GM18520 (cell line): ENCODE results near the gene RASA2.

ENCODE experiments used
- ATAC-seq: cut with Tn5 transposase; IDR thresholded peaks from one replicate; pipeline ENCODE4 v1.9.1; 2021; ENCODE audit not compliant: unreplicated experiment

RASA2 gene, protein sequence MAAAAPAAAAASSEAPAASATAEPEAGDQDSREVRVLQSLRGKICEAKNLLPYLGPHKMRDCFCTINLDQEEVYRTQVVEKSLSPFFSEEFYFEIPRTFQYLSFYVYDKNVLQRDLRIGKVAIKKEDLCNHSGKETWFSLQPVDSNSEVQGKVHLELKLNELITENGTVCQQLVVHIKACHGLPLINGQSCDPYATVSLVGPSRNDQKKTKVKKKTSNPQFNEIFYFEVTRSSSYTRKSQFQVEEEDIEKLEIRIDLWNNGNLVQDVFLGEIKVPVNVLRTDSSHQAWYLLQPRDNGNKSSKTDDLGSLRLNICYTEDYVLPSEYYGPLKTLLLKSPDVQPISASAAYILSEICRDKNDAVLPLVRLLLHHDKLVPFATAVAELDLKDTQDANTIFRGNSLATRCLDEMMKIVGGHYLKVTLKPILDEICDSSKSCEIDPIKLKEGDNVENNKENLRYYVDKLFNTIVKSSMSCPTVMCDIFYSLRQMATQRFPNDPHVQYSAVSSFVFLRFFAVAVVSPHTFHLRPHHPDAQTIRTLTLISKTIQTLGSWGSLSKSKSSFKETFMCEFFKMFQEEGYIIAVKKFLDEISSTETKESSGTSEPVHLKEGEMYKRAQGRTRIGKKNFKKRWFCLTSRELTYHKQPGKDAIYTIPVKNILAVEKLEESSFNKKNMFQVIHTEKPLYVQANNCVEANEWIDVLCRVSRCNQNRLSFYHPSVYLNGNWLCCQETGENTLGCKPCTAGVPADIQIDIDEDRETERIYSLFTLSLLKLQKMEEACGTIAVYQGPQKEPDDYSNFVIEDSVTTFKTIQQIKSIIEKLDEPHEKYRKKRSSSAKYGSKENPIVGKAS

DNA sequence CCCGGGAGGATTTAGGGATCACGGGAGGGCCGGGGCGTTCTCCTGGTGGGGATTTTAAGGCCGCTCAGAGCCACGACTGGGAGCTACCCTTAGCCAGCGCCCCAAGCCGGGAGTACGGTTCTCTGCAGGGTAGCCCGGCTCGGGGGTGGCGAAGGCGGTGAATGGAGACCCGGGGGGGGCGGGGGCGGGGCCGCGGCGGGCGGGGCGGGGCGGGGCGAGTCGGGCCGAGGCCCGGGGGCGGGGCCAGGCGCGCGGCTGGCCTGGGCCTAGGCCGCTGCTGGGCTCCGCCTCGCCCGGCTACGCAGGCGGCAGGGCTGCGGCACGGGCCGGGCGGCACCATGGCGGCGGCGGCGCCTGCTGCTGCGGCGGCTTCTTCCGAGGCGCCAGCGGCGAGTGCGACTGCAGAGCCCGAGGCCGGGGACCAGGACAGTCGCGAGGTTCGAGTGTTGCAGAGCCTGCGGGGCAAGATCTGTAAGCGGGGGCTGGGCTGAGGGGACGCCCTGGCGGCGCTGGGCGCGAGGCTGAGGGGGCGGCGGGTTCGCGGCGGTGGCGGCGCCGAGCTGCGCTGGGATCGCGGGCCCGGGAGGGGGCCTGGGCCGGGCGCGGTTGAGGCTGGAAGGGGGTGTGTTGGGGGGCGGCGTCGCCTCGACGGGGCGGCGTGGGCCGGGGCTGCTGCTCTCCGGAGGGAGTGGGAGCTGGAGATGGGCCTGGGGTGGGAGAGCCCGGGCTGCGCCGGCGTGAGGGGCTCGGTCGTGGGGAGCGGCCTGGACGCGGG, at the start of gene RASA2:
TSS of gene RASA2 (plus strand) at position 282 of the 775 bp plus-strand sequence. CDS start at position 339, 57 bp downstream.
- peak; percentile 44 for ATAC-seq

DNA sequence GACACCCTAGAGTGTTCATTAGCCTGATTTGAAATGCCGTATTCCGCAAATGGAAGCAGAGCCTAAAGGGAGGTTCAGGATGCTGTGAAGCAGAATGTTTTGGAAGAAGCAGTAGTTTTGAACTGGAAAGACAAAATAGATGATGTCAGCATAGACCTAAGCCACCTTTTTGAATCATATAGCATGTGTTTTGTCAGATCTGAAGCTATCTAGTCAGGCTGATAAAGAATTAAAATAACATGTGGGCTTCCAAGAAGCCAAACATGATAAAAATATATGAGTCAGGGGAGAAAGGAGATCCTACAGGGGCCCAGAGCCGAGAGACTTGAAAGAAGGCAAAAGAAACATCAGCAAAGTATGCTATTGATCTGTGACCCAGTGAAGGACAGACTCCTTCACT, 47.2 kb upstream of the RASA2 start:
- no peak for ATAC-seq

DNA sequence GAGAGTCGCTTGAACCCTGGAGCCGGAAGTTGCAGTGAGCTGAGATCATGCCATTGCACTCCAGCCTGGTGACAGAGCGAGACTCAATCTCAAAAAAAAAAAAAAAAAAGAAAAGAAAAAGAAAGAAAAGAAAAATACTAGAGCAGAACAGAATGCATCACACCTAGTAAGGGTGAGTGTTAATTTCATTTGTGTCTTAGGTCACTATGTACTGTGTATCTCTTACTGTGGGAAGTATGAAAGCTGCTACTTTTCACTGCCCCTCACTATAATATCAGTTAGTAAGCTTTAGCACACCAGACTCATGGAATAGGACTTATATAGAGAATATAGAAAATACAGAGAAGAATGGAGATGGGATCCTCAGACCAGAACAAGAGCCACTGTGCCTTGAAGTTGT, 45.9 kb upstream of the RASA2 start:
- peak; percentile 4 for ATAC-seq

DNA sequence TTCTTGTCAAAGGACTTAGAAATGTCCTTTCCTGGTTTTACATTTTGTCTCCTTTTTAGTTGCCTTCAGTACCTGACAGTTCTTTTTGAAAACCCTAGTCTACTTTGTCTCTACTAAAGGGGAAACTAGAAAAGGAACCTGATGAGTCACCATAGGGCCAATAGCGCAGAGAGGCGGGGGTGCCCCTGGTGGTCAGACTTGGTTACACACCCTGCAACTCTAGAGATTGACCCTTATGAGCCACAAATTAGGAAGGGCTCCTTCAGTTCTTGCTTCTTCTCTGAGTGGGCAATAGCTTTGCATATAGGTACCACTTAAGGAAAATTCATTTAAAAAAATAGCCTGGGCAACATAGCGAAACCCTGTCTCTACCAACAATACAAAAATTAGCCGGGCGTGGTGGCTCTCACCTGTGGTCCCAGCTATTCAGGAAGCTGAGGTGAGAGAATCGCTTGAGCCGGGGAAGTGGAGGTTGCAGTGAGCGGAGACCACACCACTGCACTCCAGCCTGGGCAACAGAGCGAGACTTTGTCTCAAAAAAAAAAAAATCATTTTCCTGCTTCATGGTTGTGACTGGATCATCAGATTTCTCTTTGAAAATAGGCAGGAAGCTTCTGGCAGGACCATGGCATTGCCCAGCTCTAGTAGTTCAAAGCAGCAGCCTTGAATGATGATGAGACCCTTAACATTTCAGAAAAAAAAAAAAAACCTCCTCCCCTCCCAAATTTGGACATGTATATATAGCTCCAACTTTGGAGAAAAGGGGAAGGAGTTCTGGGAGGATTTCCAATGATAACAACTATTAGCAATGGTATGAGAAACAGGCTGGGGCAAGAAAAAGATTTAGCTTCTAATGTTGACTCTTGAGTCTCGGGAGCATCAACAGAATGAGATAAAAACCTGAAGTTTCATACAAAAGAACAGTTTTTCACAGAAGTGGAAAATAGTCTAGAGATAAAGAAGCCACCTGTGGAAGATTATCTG, 45.2 kb upstream of the RASA2 start:
- ATAC-seq: peak; percentile 71

DNA sequence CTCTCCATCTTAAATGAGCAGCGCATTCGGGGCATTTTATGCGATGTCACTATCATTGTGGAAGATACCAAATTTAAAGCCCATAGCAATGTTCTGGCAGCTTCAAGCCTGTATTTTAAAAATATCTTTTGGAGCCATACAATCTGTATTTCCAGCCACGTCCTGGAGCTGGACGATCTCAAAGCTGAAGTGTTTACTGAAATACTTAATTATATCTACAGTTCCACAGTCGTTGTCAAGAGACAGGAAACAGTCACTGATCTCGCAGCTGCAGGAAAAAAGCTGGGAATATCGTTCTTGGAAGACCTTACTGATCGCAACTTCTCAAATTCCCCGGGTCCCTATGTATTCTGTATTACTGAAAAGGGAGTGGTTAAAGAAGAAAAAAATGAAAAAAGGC, 44.4 kb upstream of the RASA2 start:
- no peak for ATAC-seq

DNA sequence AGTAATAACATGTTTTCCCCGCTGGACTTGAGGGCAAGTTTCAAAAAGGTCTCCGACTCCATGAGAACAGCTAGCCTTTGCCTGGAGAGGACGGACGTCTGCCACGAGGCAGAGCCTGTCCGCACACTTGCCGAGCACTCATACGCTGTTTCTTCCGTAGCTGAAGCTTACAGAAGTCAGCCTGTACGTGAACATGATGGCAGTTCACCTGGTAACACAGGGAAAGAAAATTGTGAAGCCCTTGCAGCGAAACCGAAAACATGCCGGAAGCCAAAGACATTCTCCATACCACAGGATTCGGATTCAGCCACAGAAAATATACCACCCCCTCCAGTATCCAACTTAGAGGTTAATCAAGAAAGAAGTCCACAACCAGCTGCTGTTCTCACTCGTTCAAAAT, 43.9 kb upstream of the RASA2 start:
- no peak for ATAC-seq

DNA sequence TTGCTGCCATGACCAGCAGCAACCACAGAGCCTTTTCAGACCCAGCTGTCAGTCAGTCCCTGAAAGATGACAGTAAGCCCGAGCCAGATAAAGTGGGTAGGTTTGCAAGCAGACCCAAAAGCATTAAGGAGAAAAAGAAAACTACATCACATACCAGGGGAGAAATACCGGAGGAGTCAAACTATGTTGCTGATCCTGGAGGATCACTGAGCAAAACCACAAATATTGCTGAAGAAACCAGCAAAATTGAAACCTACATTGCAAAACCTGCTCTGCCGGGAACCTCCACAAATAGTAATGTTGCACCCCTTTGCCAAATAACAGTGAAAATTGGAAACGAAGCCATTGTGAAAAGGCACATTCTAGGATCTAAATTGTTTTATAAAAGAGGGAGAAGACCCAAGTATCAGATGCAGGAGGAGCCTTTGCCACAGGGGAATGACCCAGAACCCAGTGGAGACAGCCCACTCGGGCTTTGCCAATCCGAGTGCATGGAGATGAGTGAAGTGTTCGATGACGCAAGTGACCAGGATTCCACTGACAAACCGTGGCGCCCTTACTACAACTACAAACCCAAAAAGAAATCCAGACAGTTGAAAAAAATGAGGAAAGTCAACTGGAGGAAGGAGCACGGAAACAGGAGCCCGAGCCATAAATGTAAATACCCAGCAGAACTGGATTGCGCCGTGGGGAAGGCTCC, 42.1 kb upstream of the RASA2 start:
- ATAC-seq: no peak

DNA sequence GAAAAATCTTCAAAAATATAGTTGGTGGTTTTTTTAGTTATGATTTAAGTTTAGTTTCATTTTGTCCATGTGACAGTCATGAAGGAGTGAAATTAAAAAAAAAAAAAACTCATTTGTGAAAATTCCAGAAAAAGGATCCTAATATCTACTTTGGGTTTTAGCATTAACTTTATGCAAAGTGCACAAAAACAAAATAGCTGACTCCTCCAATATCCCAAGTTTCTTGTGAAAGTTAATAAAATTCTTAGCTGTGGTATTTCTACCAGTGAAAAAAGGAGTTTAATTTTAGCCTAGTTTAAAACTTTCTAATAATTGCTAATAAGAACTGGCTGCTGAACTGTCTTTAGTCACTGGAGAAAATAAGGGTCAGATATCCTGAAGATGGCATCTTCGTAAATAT, 40.8 kb upstream of the RASA2 start:
- ATAC-seq: no peak

DNA sequence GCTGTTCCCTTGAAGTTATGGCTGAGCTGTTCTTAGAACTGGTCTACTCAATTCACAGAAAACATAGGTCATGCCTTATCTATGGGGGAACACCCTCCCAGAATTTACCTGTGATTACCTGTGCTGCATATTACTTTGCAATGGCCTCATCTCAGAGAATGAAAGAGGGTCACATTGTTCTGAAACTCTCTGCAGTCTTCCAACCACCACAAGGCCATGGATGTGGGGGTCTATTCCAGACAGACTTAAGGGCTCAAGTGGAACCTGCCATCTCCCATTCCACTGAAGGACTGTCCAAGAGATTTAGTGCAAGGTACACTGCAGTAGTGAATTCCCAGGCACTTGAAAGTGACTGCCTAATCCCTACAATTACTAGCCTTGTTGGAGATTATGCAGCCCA, 40.1 kb upstream of the RASA2 start:
- ATAC-seq: no peak

DNA sequence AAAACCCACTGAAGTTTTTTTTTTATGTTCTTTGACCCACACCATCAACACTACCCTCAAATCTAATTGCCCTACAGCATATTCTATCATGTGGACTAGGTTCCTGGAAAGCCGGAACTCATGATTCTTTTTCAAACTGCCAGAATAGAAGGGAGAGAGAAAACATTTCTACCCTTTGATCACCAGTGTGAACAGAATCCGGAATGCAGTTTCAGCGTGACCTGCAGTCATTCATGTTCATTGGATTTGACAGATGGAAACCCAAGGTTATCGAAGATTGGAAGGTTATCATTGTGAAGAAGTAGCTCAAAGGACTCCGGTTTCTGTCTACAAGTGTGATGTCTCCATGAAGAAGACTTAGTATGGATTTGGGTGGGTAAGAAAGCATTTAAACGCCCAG, 39.4 kb upstream of the RASA2 start:
- ATAC-seq: no peak

DNA sequence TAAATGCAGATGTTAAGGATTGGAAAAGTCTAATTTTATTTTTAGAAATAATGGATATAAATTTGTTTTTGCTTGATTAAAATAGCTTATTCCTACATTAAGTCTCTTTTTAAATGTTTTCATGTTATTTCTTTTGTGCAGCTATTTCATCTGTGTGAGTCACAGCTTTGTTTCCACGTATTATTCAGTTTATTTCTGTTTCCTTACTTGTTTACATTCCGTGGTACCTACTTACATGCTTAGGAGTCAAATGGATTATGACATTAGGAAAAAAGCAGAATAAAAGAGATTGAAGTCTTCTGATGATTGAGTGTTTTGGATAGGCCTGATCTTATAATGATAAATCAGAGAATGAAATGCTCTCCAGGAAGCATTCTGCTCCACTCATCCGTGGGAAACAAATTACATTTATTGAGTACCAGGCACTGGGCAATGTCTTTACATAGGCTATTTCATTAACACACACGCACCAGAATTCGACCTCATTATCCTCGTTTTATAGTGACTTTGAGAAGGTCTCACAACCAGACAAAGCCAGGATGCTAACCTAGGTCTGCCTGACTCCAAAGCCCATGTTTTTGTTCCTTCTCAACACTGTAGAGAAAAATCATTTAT, 38.1 kb upstream of the RASA2 start:
- ATAC-seq: no peak

DNA sequence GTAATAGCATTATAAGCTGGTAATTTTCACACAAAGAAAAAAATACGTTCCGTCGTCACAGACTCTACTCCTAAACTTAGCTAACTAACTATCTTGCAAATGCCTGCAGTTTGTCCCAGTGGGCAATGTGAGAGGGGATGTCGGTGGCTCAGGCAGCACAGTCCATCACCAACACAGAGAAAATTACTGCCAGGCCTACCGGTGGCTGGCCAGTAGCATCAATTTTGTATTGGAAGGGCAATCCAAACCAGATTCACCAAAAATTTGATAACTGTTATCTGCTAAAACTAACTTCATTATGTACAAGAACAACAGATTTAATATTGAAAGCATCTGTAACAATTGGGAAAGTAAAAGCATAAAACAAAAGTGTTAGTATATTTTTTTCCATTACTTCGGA, 37.4 kb upstream of the RASA2 start:
- ATAC-seq: no peak

DNA sequence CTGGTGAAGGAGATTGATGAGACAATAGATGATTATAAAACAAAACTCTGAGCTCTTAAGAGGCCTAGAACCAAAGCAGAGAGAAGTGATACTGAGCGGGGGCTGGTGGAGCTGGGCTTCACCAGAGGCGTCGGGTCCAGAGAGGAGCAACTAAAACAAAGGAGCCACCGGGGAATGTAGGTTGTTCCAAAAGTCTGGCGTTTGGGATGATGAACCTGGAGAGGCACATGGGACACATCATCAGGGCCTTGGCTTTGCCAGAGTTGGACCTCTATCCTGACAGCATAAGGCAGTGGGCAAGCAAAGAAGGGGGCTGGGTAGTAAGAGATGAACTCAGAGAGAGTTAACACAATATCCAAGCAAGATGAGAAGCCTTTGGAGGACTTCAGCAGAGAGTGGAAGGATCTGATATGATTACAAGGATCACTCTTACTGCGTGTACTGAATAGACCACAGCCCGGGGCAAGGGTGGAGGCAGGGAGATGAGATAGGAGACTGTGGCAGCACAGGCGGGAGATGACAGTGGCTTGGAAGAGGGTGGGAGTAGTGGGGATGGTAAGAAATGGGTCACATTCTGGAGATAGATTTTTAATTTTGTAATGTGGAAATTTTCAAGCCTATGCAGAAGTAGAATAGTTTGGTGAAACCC, 36.0 kb upstream of the RASA2 start:
- ATAC-seq: no peak

DNA sequence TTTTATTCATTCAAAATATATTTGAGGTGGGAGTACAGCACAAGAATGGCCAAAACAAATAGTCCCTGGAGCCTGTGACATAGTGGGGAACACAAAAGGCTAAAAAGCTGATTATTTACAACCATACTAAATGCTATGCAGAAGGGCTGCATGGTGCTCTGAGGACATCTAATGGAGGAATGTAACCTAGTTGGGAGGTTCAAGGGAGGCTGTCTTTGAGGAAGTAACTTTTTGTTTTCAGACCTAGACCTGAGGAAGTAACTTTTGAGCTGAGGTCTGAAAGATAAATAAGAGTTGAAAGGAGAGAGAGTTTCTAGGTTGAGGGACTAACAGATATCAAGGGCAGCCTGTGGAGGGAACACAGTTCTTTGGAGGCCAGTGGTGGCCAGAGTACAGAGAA, 34.8 kb upstream of the RASA2 start:
- peak; percentile 49 for ATAC-seq

DNA sequence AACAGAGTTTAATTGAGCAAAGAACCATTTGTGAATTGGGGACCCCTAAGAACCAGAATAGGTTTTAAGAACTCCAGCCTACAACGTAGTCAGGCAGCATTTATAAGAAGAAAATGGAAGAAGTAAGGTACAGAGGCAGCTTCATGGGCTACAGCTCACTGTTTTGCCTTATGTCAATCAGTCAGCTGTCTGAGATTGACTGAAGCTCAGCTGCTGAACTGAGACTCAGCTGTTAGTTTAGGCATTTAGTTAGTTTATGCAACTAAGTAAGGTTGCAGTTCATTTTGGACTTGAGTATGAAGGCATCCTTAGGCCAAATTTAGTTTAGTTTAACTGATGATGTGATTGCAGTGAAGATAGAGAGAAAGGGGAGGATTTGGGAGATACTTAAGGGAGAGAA, 34.1 kb upstream of the RASA2 start:
- no peak for ATAC-seq

DNA sequence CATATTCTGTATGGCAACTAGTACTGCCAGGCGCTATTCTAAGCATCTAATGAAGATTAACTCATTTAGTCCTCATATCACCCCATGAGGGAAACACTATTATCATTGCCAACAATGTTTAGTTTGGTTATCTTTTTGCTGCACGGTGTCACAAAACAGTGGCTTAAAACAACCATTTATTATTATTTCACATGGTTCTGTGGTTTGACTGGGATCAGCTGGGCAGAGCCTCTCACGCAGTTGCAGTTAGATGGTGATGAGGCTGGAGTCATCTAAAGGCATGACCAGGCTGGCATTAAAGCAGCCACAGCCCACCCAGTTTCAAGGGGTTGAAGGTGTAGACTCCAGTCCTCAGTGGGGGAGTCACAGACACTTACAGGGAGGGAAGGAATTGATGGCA, 32.8 kb upstream of the RASA2 start:
- ATAC-seq: no peak

DNA sequence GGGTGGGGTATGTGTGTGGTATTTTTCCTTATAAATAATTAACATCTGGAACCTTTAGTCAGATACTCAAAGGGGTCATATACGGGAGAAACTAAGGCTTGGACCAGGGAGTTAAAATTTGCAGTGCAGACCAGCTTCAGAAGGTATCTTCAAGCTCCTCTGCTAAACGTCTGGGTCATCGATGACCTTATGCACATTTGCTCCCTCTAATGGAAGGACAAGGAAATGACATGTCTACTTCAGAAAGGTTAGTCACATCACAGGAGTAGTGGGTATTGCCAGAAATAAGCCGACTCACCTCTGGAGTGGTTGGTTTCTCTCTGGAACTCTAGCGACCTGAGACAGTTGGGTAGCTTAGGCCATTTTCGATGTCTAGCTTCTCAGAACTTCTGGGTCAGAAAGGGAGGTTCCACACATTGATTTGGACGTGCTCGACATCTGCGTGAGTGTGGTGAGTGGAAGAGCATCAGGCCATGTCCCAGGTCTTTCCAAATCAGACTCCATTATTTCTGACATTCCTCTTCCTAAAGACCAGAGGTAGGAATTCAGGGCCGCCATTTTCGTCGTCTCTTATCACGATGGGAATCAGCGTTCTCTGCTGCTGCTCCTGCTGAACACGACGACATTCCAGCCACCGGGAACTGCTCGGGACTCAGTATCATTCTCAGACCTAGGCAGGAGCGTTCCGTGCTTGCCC, 31.8 kb upstream of the RASA2 start:
- peak; percentile 56 for ATAC-seq

DNA sequence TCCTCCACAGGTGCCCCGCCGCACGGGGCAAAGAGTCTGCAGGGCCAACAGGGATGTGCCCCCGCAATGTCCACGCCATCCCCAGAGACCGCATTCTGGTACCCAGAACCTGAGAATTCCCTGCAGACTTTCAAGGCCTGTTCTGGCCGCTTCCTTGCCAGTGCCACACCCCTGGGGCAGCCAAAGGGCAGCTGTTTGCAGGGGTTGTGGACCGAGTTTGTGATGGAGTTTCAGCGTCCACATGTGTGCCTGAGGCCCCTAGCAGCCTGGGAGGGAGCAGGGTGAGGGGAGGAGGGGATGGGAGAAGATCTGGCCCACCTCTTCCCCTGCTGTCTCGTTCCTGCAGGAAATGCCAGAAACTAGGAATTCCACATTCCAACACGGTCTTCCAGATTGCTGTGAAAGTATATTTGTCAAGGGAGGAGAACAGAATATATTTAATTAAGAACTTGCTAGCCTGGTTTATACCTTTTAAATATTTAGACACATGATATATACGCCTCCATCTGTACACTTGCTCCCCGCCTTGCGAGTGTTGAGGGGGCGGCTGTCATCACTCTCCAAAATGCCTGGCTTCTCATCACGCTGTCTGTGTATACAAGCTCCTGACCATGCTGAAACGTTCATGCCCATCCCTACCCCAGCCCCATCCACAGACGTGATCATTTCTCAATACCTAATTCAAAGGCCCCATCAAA, 31.1 kb upstream of the RASA2 start:
- no peak for ATAC-seq
